HG03575 (cell line): ENCODE data around the gene IBA57.

Experiments used
- ATAC-seq: cut with Tn5 transposase; IDR thresholded peaks from one replicate; pipeline ENCODE4 v1.9.1; 2021; ENCODE audit not compliant: unreplicated experiment, insufficient number of reproducible peaks, low FRiP score; ENCODE audit errors: extremely low read depth

IBA57 gene

GRCh38 chr1:228154021-228154669, 11.5 kb upstream of the IBA57 start:
- no peak for ATAC-seq

- no peak for ATAC-seq
Measured at GRCh38 chr1:228154670-228155571, 10.7 kb upstream of the IBA57 start.

DNA sequence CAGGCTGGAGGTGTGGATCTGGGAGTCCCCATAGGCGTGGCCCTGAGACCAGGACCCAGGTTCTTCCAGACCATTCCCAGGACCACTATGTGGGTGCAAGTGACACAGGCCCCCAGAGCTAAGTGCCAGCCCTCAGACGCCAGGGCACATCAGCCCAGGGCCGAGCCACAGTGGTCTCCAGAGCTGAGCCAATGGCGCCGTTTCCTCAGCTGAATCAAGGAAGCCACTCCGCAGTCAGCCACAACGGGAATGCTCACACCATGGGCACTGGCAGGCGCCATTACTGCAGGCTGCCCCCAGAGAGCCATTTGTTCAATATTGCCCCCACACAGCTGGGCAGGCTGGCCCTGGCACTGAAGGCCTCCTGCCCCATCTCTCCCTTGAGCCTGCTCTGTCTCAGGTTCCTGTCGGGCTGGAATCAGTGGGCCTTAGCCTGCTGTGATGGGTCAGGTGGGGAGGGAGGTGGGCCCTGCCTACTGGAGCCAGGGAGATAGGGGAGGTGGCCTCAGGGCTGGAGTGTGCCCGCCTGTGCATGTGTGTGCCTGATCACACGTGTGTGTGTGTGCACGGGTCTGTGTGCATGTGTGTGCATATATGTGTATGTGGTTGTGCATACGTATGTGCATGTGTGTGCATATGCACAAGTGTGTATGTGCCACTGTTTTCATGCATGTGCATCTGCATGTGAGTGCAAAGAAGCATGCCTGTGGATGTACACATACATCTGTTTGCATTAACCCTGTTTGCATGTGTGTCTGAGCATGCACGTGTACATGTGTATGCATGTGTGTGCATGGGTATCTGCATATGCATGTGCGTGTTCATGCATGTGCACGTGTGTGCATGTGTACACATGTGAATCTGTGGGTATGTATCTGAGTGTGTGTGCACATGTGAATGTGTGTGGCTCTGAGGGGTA, 9.7 kb upstream of the IBA57 start:
- ATAC-seq: no peak

- no peak for ATAC-seq
Measured at GRCh38 chr1:228156515-228156881, 9.1 kb upstream of the IBA57 start.

- ATAC-seq: no peak
Measured at GRCh38 chr1:228156941-228157728, 8.5 kb upstream of the IBA57 start.

DNA sequence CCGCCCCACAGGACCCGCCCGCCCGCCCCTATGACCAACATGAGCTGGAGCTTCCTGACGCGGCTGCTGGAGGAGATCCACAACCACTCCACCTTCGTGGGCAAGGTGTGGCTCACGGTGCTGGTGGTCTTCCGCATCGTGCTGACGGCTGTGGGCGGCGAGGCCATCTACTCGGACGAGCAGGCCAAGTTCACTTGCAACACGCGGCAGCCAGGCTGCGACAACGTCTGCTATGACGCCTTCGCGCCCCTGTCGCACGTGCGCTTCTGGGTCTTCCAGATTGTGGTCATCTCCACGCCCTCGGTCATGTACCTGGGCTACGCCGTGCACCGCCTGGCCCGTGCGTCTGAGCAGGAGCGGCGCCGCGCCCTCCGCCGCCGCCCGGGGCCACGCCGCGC, 7.9 kb upstream of the IBA57 start:
- no peak for ATAC-seq

GRCh38 chr1:228158151-228159007, 7.2 kb upstream of the IBA57 start:
- ATAC-seq: no peak

DNA sequence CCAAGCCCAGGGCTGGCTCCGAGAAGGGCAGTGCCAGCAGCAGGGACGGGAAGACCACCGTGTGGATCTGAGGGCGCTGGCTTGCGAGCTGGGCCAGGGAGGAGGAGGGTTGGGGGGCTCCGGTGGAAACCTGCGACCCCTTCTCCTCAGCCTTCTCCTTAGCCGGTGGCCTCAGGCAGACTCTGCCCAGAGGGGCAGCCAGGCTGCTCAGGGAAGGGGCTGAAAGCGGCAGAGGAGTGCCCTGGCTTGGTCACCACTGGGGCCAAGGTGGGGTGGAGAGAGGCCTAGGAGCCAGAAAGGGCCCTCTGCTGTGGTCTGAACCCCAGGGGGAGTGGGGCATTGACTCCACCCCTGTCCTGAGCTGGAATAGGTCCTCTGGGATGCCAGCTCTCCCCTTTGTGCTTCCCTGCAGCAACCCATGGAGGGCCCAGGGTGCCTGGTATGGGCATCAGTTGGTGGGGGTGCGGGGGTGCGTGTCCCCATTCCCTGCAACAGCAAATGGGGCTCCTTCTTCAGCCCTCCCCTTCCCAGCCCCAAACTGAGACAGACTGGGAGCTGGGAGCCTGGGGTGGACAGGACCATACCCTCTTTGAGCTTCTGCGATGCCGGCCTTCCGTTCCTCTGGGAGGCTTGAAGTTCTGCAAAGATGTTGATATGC, 6.5 kb upstream of the IBA57 start:
- ATAC-seq: no peak

DNA sequence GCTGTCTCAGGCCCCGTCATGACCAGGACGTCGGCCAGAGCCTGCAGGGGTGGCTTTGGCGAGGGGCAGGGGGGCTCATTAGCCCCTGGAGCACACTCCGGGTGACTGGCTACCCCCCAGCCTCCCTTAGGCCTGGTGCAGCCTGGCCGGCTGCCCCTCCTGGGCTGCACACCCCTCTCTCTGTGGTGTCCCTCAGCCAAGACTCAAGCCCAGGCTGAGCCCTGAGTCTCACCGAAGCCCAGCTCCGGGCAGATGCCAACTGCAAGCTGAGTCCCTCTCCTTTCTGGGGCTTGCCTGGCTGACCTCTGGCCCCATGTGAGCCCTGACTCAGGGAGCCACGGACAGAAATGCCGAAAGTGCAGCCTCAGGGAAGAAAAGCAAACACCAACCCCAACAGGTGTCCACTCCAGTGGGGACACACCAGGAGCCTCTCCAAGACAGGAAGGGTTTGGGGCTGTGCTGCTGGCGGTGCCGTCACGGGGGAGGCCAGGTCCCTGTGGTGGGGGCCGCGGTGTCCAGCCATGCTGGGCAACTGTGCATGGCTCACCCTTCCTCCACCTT, 5.3 kb upstream of the IBA57 start:
- ATAC-seq: no peak

GRCh38 chr1:228161362-228161761, 4.2 kb upstream of the IBA57 start:
- ATAC-seq: no peak

DNA sequence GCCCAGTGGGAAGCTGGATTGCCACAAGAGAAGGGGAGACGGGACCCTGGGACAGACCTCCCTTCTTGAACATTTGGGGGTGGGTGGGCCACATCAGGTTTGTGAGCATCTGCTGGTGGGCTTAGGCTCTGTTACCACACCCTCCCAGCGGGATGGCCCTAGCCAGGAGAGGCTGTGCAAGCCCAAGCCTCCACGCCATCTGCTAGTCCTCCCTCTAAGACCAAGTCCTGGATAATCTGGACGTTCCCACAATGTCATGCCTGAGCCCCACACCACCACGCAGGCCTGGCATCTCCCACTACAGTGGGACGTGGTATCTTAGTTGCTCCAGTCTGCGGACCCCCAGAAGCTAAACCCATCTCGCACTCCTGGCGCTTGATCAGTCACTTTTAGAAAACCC, 3.7 kb upstream of the IBA57 start:
- no peak for ATAC-seq

GRCh38 chr1:228162286-228163006, 3.2 kb upstream of the IBA57 start:
- ATAC-seq: no peak

GRCh38 chr1:228163007-228163753, 2.4 kb upstream of the IBA57 start:
- no peak for ATAC-seq

- ATAC-seq: no peak
Measured at GRCh38 chr1:228163776-228164519, 1.7 kb upstream of the IBA57 start.
